Fibroblast of lung (primary cell): ENCODE data around the gene PHRF1.

Experiments
- EZH2 ChIP-seq: IDR thresholded peaks from 2 replicates; pipeline ENCODE4 v1.5.1; 2012; ENCODE audit warnings: low read length, control low read depth, mild to moderate bottlenecking; ENCODE audit errors: missing control alignments
- TF ChIP-seq, protein P1 (sequence below), 2 donors: IDR thresholded peaks in 1 of 2; conservative IDR thresholded peaks in 1 of 2; 1 replicate in 1 of 2; 2 replicates in 1 of 2; pipeline ENCODE4 v1.5.1; 2011 to 2012; ENCODE audit warnings: low read length in 2 of 2, control low read depth in 1 of 2, inconsistent platforms in 1 of 2, low read depth in 1 of 2, mild to moderate bottlenecking in 1 of 2

DNA sequence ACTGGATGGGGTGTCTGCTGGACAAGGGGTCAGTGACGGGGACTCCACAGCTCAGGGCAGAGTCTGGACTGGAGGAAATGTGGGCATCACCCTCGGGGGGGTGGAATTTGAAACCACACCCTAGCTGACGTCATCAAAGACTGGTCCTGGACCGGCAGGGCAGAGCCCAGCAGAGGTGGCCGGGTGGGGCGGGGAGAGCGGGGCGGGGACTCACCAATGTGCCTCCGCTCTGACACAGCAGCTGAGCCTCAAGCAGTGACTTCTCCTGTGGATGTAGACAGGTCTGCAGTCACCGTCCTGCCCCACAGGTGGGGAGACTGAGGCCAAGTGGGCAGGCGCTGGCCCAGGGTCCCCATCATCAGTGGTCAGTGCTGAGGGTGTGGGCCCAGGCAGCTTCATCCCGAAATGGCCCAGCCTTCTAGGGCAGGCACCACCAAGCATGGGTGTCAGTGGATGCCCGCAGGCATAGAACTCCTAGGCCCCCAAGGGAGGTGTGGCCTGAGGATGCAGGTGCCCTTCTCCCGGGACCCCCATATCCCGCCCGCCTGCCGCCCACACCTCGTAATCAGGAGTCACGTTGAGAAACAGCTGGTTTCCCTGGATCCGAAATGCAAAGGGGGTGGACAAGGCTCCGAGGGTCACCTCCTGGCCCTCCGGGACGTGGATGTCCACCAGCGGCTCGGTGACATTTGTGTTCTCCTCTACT is 47.9 kb downstream of the PHRF1 start:
- TF ChIP-seq, protein P1, sequence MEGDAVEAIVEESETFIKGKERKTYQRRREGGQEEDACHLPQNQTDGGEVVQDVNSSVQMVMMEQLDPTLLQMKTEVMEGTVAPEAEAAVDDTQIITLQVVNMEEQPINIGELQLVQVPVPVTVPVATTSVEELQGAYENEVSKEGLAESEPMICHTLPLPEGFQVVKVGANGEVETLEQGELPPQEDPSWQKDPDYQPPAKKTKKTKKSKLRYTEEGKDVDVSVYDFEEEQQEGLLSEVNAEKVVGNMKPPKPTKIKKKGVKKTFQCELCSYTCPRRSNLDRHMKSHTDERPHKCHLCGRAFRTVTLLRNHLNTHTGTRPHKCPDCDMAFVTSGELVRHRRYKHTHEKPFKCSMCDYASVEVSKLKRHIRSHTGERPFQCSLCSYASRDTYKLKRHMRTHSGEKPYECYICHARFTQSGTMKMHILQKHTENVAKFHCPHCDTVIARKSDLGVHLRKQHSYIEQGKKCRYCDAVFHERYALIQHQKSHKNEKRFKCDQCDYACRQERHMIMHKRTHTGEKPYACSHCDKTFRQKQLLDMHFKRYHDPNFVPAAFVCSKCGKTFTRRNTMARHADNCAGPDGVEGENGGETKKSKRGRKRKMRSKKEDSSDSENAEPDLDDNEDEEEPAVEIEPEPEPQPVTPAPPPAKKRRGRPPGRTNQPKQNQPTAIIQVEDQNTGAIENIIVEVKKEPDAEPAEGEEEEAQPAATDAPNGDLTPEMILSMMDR (conservative IDR thresholded peaks at IDR 0.05 in 1 of 2, IDR thresholded peaks at IDR 0.05 in 1 of 2; ENCODE audit: low read depth in 1 of 2, low read length in 2 of 2) = no peak
- no peak for TF ChIP-seq EZH2
